Breast epithelium (tissue), 4 donors: Measurements from ENCODE around the gene DDX56. TPM values are rescaled to one million over a fixed set of nuclear protein-coding genes. Genes with fewer than 3 reads are reported as not detected.
"Not testable (repeated sequence)": the region's sequence is repeated elsewhere in the genome, so short reads cannot be mapped to it uniquely, and the experiment has no call there.

ENCODE experiments used
- DNase-seq, 2 donors: peaks; one replicate each; pipeline ENCODE4 v3.0.0-alpha.2; 2019; ENCODE audit warnings: low spot score in 2 of 2
- H3K27ac ChIP-seq, 2 donors: fragments of 200-600 bp; sonication (generic) in 1 of 2; one replicate each; pipeline ENCODE4 v1.5.1; 2016 to 2019; ENCODE audit warnings: mild to moderate bottlenecking in 1 of 2
- H3K27me3 ChIP-seq, 2 donors: fragments of 200-600 bp; sonication (generic) in 1 of 2; one replicate each; pipeline versions ENCODE4 v1.5.1 to v1.6.0; 2017 to 2019; ENCODE audit warnings: control low read depth in 1 of 2, mild to moderate bottlenecking in 1 of 2
- H3K36me3 ChIP-seq: fragments of 200-600 bp; one replicate; pipeline ENCODE4 v1.5.1; 2019
- H3K4me1 ChIP-seq, 2 donors: fragments of 200-600 bp; sonication (generic); one replicate each; pipeline ENCODE4 v1.5.1; 2016 to 2019; ENCODE audit warnings: control low read depth in 1 of 2
- H3K4me3 ChIP-seq, 3 donors: fragments of 200-600 bp; sonication (generic); 1 replicate in 2 of 3; 2 replicates in 1 of 3; pipeline ENCODE4 v1.5.1; 2016 to 2019; ENCODE audit warnings: mild to moderate bottlenecking in 3 of 3, moderate library complexity in 2 of 3
- H3K9me3 ChIP-seq, 2 donors: fragments of 200-600 bp; sonication (generic) in 1 of 2; one replicate each; pipeline ENCODE4 v1.5.1; 2016 to 2019; ENCODE audit warnings: control low read depth in 1 of 2
- CTCF ChIP-seq, 3 donors: fragments of 450-650 bp; IDR thresholded peaks; one replicate each; pipeline ENCODE4 v1.5.1; 2016 to 2017; ENCODE audit warnings: antibody characterized with exemption in 3 of 3, mild to moderate bottlenecking in 3 of 3, moderate library complexity in 3 of 3
- POLR2A ChIP-seq: fragments of 450-650 bp; IDR thresholded peaks from one replicate; pipeline ENCODE4 v1.6.1; 2016; ENCODE audit warnings: antibody characterized with exemption, mild to moderate bottlenecking, moderate library complexity
- POLR2AphosphoS5 ChIP-seq, 3 donors: sonication (generic); formaldehyde crosslinking; IDR thresholded peaks; one replicate each; pipeline ENCODE4 v1.6.1; 2017; ENCODE audit warnings: antibody characterized with exemption in 3 of 3
- intact Hi-C: fragments of 100-400 bp; cut with DNase I; formaldehyde crosslinking; loops from one replicate; pipeline ENCODE4 v1.15.1; 2023; ENCODE audit warnings: low total_unique reads
- total RNA-seq, 3 donors: library from RNA; depleted of rRNA; stranded (reverse); fragments of >200 nt; gene quantifications; one replicate each; pipeline ENCODE4 v1.1.0, GENCODE V29; 2016

Gene DDX56
- total RNA-seq, 3 donors from 2014 or later = 48.6 to 61.9 (median 61.8) TPM

- DNase-seq = peak; percentile 98 to 99
- Histone ChIP-seq H3K36me3 (no peaks in the 10 kb centered on the region), H3K27ac (peak within 1 kb of the TSS; percentile 98), H3K9me3 (no peaks in the 10 kb centered on the region), H3K4me1 (no peaks in the 10 kb centered on the region), H3K4me3 (peak within 1 kb of the TSS; percentile 75 to 88 (median 83)), H3K27me3 (no peaks in the 10 kb centered on the region)
- intact Hi-C loops = no loop called here
- TF ChIP-seq POLR2AphosphoS5 (IDR thresholded peaks at IDR 0.05) = peak; percentile 94 to 95 (median 94)
- TF ChIP-seq POLR2A = peak; percentile 85
- no peak for TF ChIP-seq CTCF (IDR thresholded peaks at IDR 0.05)
Observed at GRCh38 chr7:44606341-44607140, 32.8 kb upstream of the DDX56 start, which contains the start of gene OGDH. Gene OGDH, plus strand, starts transcription at chr7:44606627. Its CDS starts 17,717 bp downstream, at chr7:44624344.

- TF ChIP-seq POLR2A (no peak), CTCF (IDR thresholded peaks at IDR 0.05) (no peak), POLR2AphosphoS5 (IDR thresholded peaks at IDR 0.05) (no peak)
- intact Hi-C loops = no loop called here
Observed at GRCh38 chr7:44604941-44605340, 31.2 kb upstream of the DDX56 start.

GRCh38 chr7:44603193-44603592 is 29.5 kb upstream of the DDX56 start:
- no peaks in the 10 kb centered on the region for H3K36me3 ChIP-seq
- no peak for DNase-seq
- H3K4me3 ChIP-seq = no peak overlapping the region
- H3K9me3 ChIP-seq = no peaks in the 10 kb centered on the region
- no peaks in the 10 kb centered on the region for H3K4me1 ChIP-seq
- intact Hi-C loops = no loop called here
- TF ChIP-seq POLR2AphosphoS5 (IDR thresholded peaks at IDR 0.05) = no peak
- no peak for TF ChIP-seq POLR2A
- TF ChIP-seq CTCF (IDR thresholded peaks at IDR 0.05) = no peak
- no peaks in the 10 kb centered on the region for H3K27me3 ChIP-seq
- no peak overlapping the region for H3K27ac ChIP-seq

More at GRCh38 chr7:44604941-44605340, 31.2 kb upstream of the DDX56 start:
- Histone ChIP-seq H3K4me1 (no peaks in the 10 kb centered on the region), H3K27me3 (no peaks in the 10 kb centered on the region), H3K9me3 (no peaks in the 10 kb centered on the region), H3K4me3 (no peak overlapping the region), H3K36me3 (no peaks in the 10 kb centered on the region), H3K27ac (no peak overlapping the region)
- no peak for DNase-seq

- TF ChIP-seq POLR2AphosphoS5 (IDR thresholded peaks at IDR 0.05) (no peak), POLR2A (no peak), CTCF (IDR thresholded peaks at IDR 0.05) (no peak)
- H3K9me3 ChIP-seq = no peaks in the 10 kb centered on the region
- H3K4me3 ChIP-seq = no peak overlapping the region
- no peaks in the 10 kb centered on the region for H3K36me3 ChIP-seq
- no peaks in the 10 kb centered on the region for H3K4me1 ChIP-seq
- no peak for DNase-seq
- H3K27ac ChIP-seq = no peak overlapping the region
- H3K27me3 ChIP-seq = no peaks in the 10 kb centered on the region
- intact Hi-C loops = no loop called here
Observed at GRCh38 chr7:44602576-44602910, 28.8 kb upstream of the DDX56 start.

GRCh38 chr7:44599222-44599621 is 25.5 kb upstream of the DDX56 start:
- Histone ChIP-seq H3K4me1 (no peaks in the 10 kb centered on the region), H3K36me3 (no peaks in the 10 kb centered on the region), H3K4me3 (no peak overlapping the region), H3K27ac (no peak overlapping the region), H3K9me3 (no peaks in the 10 kb centered on the region), H3K27me3 (no peaks in the 10 kb centered on the region)
- intact Hi-C loops = loop anchor here (5.0 to 10.0 kb wide), 2 partner anchors 313 to 386 kb away; no protein-coding TSS in a partner anchor
- DNase-seq = no peak
- no peak for TF ChIP-seq CTCF (IDR thresholded peaks at IDR 0.05)
- TF ChIP-seq POLR2A = no peak
- no peak for TF ChIP-seq POLR2AphosphoS5 (IDR thresholded peaks at IDR 0.05)

GRCh38 chr7:44597181-44597580 is 23.5 kb upstream of the DDX56 start:
- not testable (repeated sequence) for H3K27ac ChIP-seq, DNase-seq, H3K4me3 ChIP-seq, H3K4me1 ChIP-seq, H3K36me3 ChIP-seq, H3K9me3 ChIP-seq, H3K27me3 ChIP-seq
- intact Hi-C loops = loop anchor here (2.0 to 10.0 kb wide), 3 partner anchors 58 to 388 kb away; no protein-coding TSS in a partner anchor
